Measurements from ENCODE around the gene NDUFB11.

DNA sequence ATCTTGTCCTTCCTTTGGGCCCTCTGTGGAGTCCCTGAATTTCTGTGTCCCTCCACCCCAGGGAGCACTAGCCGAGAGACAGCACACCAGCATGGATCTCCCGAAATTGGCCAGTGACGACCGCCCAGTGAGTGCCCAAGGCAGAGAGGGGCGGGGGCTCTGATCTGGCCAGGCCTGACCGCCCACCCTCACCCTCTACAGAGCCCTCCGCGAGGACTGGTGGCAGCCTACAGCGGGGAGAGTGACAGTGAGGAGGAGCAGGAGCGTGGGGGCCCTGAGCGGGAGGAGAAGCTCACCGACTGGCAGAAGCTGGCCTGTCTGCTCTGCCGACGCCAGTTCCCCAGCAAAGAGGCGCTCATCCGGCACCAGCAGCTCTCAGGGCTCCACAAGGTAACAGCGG, 40.7 kb upstream of the NDUFB11 start:
- TF ChIP-seq, protein P1, sequence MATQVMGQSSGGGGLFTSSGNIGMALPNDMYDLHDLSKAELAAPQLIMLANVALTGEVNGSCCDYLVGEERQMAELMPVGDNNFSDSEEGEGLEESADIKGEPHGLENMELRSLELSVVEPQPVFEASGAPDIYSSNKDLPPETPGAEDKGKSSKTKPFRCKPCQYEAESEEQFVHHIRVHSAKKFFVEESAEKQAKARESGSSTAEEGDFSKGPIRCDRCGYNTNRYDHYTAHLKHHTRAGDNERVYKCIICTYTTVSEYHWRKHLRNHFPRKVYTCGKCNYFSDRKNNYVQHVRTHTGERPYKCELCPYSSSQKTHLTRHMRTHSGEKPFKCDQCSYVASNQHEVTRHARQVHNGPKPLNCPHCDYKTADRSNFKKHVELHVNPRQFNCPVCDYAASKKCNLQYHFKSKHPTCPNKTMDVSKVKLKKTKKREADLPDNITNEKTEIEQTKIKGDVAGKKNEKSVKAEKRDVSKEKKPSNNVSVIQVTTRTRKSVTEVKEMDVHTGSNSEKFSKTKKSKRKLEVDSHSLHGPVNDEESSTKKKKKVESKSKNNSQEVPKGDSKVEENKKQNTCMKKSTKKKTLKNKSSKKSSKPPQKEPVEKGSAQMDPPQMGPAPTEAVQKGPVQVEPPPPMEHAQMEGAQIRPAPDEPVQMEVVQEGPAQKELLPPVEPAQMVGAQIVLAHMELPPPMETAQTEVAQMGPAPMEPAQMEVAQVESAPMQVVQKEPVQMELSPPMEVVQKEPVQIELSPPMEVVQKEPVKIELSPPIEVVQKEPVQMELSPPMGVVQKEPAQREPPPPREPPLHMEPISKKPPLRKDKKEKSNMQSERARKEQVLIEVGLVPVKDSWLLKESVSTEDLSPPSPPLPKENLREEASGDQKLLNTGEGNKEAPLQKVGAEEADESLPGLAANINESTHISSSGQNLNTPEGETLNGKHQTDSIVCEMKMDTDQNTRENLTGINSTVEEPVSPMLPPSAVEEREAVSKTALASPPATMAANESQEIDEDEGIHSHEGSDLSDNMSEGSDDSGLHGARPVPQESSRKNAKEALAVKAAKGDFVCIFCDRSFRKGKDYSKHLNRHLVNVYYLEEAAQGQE (IDR thresholded peaks at IDR 0.05; ENCODE audit: low read depth) = no peak
- TF ChIP-seq, protein P2, sequence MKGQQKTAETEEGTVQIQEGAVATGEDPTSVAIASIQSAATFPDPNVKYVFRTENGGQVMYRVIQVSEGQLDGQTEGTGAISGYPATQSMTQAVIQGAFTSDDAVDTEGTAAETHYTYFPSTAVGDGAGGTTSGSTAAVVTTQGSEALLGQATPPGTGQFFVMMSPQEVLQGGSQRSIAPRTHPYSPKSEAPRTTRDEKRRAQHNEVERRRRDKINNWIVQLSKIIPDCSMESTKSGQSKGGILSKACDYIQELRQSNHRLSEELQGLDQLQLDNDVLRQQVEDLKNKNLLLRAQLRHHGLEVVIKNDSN (IDR thresholded peaks at IDR 0.05) = no peak
- TF ChIP-seq TCF12 (IDR thresholded peaks at IDR 0.05; ENCODE audit: low read depth) = no peak

Data from Ishikawa (cell line).